HepG2 (cell line): ENCODE measurements around the gene NAPB. TPM values are rescaled to one million over a fixed set of nuclear protein-coding genes. Genes with fewer than 3 reads are reported as not detected.

Experiments
- CENPX ChIP-seq: sonication (generic); formaldehyde crosslinking; IDR thresholded peaks from 2 replicates; pipeline ENCODE4 v1.9.0; 2021; ENCODE audit warnings: mild to moderate bottlenecking, missing genetic modification reagents, moderate library complexity
- FOXJ3 ChIP-seq: sonication (generic); formaldehyde crosslinking; IDR thresholded peaks from 2 replicates; pipeline ENCODE4 v1.4.0; 2020; ENCODE audit warnings: missing genetic modification reagents, mild to moderate bottlenecking, borderline replicate concordance
- FOXO1 ChIP-seq: sonication (generic); formaldehyde crosslinking; IDR thresholded peaks from 2 replicates; pipeline ENCODE4 v1.4.0; 2020; ENCODE audit warnings: missing genetic modification reagents
- FOXP1 ChIP-seq, 2 experiments: fragments of 450-650 bp in 1 of 2; IDR thresholded peaks; 2 replicates each; pipeline ENCODE4 v1.6.1; 2017 to 2018; ENCODE audit warnings: antibody characterized with exemption in 1 of 2
- GATAD2A ChIP-seq: IDR thresholded peaks from 2 replicates; pipeline ENCODE4 v1.6.1; 2016
- HMG20A ChIP-seq: IDR thresholded peaks from 2 replicates; pipeline ENCODE4 v1.6.1; 2016; ENCODE audit warnings: borderline replicate concordance
- HNF4A ChIP-seq: sonication (generic); formaldehyde crosslinking; IDR thresholded peaks from 2 replicates; pipeline ENCODE4 v1.4.0; 2020; ENCODE audit warnings: missing genetic modification reagents
- HNRNPH1 ChIP-seq: fragments of 200-400 bp; formaldehyde crosslinking; optimal IDR thresholded peaks from 2 replicates; pipeline ENCODE3; 2017; ENCODE audit warnings: mild to moderate bottlenecking, low read depth, low read length
- IRF9 ChIP-seq: sonication (generic); formaldehyde crosslinking; IDR thresholded peaks from 2 replicates; pipeline ENCODE4 v1.8.0; 2022; ENCODE audit warnings: missing genetic modification reagents, mild to moderate bottlenecking, borderline replicate concordance
- KDM2A ChIP-seq: sonication (generic); formaldehyde crosslinking; IDR thresholded peaks from 2 replicates; pipeline ENCODE4 v1.4.0; 2020; ENCODE audit warnings: low read depth, missing genetic modification reagents, borderline replicate concordance
- MTF2 ChIP-seq: sonication (generic); formaldehyde crosslinking; IDR thresholded peaks from 2 replicates; pipeline ENCODE4 v1.5.0; 2020; ENCODE audit warnings: missing genetic modification reagents, borderline replicate concordance
- NR2F6 ChIP-seq, 2 experiments: IDR thresholded peaks; 2 replicates each; pipeline ENCODE4 v1.6.1; 2016; ENCODE audit warnings: antibody characterized with exemption in 1 of 2, mild to moderate bottlenecking in 1 of 2
- PCBP2 ChIP-seq: fragments of 200-400 bp; formaldehyde crosslinking; optimal IDR thresholded peaks from 2 replicates; pipeline ENCODE3; 2018; ENCODE audit warnings: low read length, low read depth; ENCODE audit not compliant: poor library complexity, severe bottlenecking
- RARG ChIP-seq: sonication (generic); formaldehyde crosslinking; IDR thresholded peaks from 2 replicates; pipeline ENCODE4 v1.4.0; 2020; ENCODE audit warnings: low read depth, mild to moderate bottlenecking, missing genetic modification reagents
- SNRNP70 ChIP-seq: fragments of 200-400 bp; formaldehyde crosslinking; IDR thresholded peaks from 2 replicates; pipeline ENCODE4 v1.6.1; 2017; ENCODE audit warnings: mild to moderate bottlenecking, low read depth, low read length, moderate library complexity
- TFE3 ChIP-seq: IDR thresholded peaks from 2 replicates; pipeline ENCODE4 v1.6.1; 2016
- YY1 ChIP-seq: IDR thresholded peaks from 2 replicates; pipeline ENCODE4 v1.6.1; 2011; ENCODE audit warnings: low read length, low read depth, moderate library complexity, mild to moderate bottlenecking; ENCODE audit not compliant: insufficient read depth, insufficient replicate concordance
- ZFP90 ChIP-seq: sonication (generic); formaldehyde crosslinking; IDR thresholded peaks from 2 replicates; pipeline ENCODE4 v1.8.0; 2022; ENCODE audit warnings: missing genetic modification reagents, mild to moderate bottlenecking, inconsistent platforms, borderline replicate concordance
- ZNF574 ChIP-seq: sonication (generic); formaldehyde crosslinking; IDR thresholded peaks from 2 replicates; pipeline ENCODE4 v1.4.0; 2020; ENCODE audit warnings: missing genetic modification reagents
- ZNF713 ChIP-seq: sonication (generic); formaldehyde crosslinking; IDR thresholded peaks from 2 replicates; pipeline ENCODE4 v1.4.0; 2020; ENCODE audit warnings: mild to moderate bottlenecking, missing genetic modification reagents
- ZSCAN20 ChIP-seq: sonication (generic); formaldehyde crosslinking; IDR thresholded peaks from 2 replicates; pipeline ENCODE4 v1.4.0; 2020; ENCODE audit warnings: missing genetic modification reagents, mild to moderate bottlenecking, borderline replicate concordance
- polyA plus RNA-seq, 8 experiments: library from polyadenylated mRNA; depleted of rRNA in 3 of 8; stranded (reverse) in 7 of 8; unstranded in 1 of 8; fragments of >200 nt; fragmentation: Illumina TruSeq in 4 of 8; extraction: Trizol in 4 of 8; gene quantifications; 2 replicates each; pipeline versions ENCODE4 v1.2.1 to v1.2.3, GENCODE V29; 2011 to 2016; ENCODE audit warnings: low read depth in 4 of 8, missing spikeins in 1 of 8, mixed read lengths in 1 of 8; ENCODE audit not compliant: insufficient read depth in 1 of 8
- total RNA-seq, 5 experiments: library from RNA; depleted of rRNA; stranded (reverse); fragments of >200 nt; fragmentation: Illumina TruSeq; extraction: Trizol; gene quantifications; 2 replicates each; pipeline ENCODE4 v1.2.3, GENCODE V29; 2016; ENCODE audit warnings: low read depth in 1 of 5
- TF ChIP-seq, protein P1 (sequence below): sonication (generic); formaldehyde crosslinking; conservative IDR thresholded peaks from 2 replicates; pipeline ENCODE4 v1.4.0; 2020; ENCODE audit warnings: missing genetic modification reagents
- TF ChIP-seq, protein P2 (sequence below): IDR thresholded peaks from 2 replicates; pipeline ENCODE4 v1.6.1; 2018; ENCODE audit warnings: missing genetic modification reagents

Gene NAPB
- total and polyA plus RNA-seq, 2 of the 13 experiments (the other 11 are each of a cell fraction or from before 2014, with no cell fraction given): 15.2 to 16.1 TPM

DNA sequence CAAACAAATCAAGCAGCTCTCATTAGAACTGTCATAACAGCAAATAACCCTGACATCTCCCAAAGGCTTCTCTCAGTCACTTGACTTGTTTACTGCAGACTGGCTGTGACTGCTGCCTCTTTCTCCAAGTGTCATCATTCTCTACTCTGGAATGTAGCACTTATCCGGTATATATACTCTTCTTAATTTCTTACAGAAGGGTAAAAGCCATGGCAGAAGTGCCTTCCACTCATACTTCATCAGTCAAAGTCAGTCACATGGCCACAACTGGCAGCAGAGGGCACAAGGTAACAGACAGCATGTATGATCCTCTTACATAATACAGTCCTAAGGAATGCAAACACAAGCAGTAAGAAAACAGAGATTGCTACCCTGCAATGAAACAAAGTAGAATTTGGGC is 9.3 kb downstream of the NAPB start (continued):
- peak; percentile 88 for TF ChIP-seq TFE3 (CRISPR knock-in tag)
- TF ChIP-seq IRF9: no peak
- no peak for TF ChIP-seq KDM2A (CRISPR knock-in tag)
- peak; percentile 57; the same call in 1 of the 2 replicates for TF ChIP-seq FOXO1
- TF ChIP-seq FOXP1 (IDR thresholded peaks at IDR 0.05): no peak
- TF ChIP-seq FOXP1 (CRISPR knock-in tag; IDR thresholded peaks at IDR 0.05): peak; percentile 62; the same call in 1 of the 2 replicates
- TF ChIP-seq ZNF713 (CRISPR knock-in tag): no peak
- TF ChIP-seq FOXJ3 (CRISPR knock-in tag): peak; percentile 22; the same call in 1 of the 2 replicates
- TF ChIP-seq HNF4A (CRISPR knock-in tag): peak; percentile 42; the same call in 1 of the 2 replicates
- no peak for TF ChIP-seq HNRNPH1
- no peak for TF ChIP-seq SNRNP70
- no peak for TF ChIP-seq ZNF574 (CRISPR knock-in tag)
- TF ChIP-seq, protein P1, sequence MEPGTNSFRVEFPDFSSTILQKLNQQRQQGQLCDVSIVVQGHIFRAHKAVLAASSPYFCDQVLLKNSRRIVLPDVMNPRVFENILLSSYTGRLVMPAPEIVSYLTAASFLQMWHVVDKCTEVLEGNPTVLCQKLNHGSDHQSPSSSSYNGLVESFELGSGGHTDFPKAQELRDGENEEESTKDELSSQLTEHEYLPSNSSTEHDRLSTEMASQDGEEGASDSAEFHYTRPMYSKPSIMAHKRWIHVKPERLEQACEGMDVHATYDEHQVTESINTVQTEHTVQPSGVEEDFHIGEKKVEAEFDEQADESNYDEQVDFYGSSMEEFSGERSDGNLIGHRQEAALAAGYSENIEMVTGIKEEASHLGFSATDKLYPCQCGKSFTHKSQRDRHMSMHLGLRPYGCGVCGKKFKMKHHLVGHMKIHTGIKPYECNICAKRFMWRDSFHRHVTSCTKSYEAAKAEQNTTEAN (CRISPR knock-in tag): no peak
- TF ChIP-seq CENPX: no peak
- TF ChIP-seq HMG20A: peak; percentile 70; the same call in 1 of the 2 replicates
- TF ChIP-seq RARG (CRISPR knock-in tag): no peak
- TF ChIP-seq ZFP90 (CRISPR knock-in tag): no peak
- no peak for TF ChIP-seq ZSCAN20 (CRISPR knock-in tag)
- TF ChIP-seq, protein P2, sequence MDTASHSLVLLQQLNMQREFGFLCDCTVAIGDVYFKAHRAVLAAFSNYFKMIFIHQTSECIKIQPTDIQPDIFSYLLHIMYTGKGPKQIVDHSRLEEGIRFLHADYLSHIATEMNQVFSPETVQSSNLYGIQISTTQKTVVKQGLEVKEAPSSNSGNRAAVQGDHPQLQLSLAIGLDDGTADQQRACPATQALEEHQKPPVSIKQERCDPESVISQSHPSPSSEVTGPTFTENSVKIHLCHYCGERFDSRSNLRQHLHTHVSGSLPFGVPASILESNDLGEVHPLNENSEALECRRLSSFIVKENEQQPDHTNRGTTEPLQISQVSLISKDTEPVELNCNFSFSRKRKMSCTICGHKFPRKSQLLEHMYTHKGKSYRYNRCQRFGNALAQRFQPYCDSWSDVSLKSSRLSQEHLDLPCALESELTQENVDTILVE (CRISPR knock-in tag): peak; percentile 41; the same call in 1 of the 2 replicates
- TF ChIP-seq PCBP2: no peak
- no peak for TF ChIP-seq NR2F6 (IDR thresholded peaks at IDR 0.05)
- TF ChIP-seq NR2F6 (CRISPR knock-in tag; IDR thresholded peaks at IDR 0.05): peak; percentile 75
- no peak for TF ChIP-seq YY1
- no peak for TF ChIP-seq MTF2 (CRISPR knock-in tag)
- TF ChIP-seq GATAD2A (CRISPR knock-in tag): peak; percentile 89
